ENCODE measurements around the gene MYL11.

MYL11 gene

DNA sequence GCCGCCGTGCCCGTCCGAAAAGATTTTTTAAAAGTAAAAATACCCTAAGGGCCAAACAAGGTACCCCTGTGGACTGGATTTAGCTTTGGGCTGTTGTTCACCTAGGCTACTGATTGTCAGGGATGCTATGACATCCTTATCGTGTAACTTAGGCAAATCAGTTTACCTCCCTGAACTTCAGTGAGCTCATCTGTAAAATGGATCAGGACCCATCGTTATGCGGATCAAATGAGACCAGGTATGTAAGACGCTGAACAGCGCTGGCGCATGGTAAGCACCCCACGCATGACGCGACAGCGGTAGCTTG, 32.1 kb downstream of the MYL11 start:
- peaks cover 13% of the 10 kb centered on the region for H3K36me3 ChIP-seq (ENCODE audit: insufficient read depth, low read length)
- H3K27me3 ChIP-seq (ENCODE audit: control insufficient read depth, insufficient read depth, low read length) = no peaks in the 10 kb centered on the region
- no peaks in the 10 kb centered on the region for H3K9me3 ChIP-seq (replicated peaks; ENCODE audit: low read length)
- peak overlapping the region; percentile 91 for H3K9ac ChIP-seq (ENCODE audit: low read depth, low read length)
- H3K4me2 ChIP-seq (ENCODE audit: low read length) = peak overlapping the region; percentile 83
- H3K4me3 ChIP-seq (ENCODE audit: low read length) = peak overlapping the region; percentile 80
- peaks cover 22% of the 10 kb centered on the region for H3K4me1 ChIP-seq (ENCODE audit: control insufficient read depth, insufficient read depth, low read length)

DNA sequence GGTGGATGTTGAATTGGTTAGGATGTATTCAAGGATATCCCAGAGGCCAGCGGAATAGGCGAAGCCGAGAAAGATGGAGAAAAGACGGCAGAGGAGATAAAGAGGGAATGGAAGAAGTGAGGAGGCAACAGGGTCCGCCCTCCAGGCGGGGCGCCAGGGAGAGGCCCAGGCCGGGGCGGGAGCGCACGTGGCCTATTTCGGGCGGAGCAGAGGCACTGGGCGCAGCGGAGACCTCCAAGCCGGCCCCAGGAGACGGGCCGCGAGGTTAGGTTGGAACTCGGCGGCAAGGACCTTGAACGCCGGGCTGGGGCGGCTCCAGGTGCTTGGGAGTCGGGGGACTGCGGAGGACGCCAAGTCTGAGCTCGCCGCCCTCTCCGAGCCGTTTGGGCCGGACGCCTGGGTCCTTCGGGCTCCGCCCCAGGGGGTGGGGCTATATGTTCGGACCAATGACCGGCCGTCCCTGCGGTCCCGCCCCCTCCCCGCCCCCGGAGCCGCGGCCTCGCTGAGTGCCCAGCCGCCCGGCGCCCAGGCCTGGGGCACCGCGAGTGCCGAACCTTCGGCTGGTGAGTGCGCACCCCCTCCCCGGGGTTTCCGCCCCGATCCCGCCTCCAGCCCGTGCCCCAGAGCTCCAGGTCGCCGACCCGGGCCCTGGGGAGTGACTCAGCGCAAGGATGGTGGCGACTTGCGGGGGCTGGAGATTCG, 32.7 kb downstream of the MYL11 start, which contains the start of gene ZNF771:
ZNF771 (plus strand) TSS at position 505 of the 702 bp plus-strand sequence. CDS start 448 bp downstream, outside the sequence.
- Histone ChIP-seq H3K4me3 (ENCODE audit: low read length) (peak within 1 kb of the TSS; percentile 80), H3K9me3 (replicated peaks; ENCODE audit: low read length) (no peaks in the 10 kb centered on the region), H3K36me3 (ENCODE audit: insufficient read depth, low read length) (peaks cover 18% of the 10 kb centered on the region), H3K4me2 (ENCODE audit: low read length) (peak within 1 kb of the TSS; percentile 83), H3K27me3 (ENCODE audit: control insufficient read depth, insufficient read depth, low read length) (no peaks in the 10 kb centered on the region), H3K4me1 (ENCODE audit: control insufficient read depth, insufficient read depth, low read length) (peaks cover 22% of the 10 kb centered on the region), H3K9ac (ENCODE audit: low read depth, low read length) (peak within 1 kb of the TSS; percentile 91)

DNA sequence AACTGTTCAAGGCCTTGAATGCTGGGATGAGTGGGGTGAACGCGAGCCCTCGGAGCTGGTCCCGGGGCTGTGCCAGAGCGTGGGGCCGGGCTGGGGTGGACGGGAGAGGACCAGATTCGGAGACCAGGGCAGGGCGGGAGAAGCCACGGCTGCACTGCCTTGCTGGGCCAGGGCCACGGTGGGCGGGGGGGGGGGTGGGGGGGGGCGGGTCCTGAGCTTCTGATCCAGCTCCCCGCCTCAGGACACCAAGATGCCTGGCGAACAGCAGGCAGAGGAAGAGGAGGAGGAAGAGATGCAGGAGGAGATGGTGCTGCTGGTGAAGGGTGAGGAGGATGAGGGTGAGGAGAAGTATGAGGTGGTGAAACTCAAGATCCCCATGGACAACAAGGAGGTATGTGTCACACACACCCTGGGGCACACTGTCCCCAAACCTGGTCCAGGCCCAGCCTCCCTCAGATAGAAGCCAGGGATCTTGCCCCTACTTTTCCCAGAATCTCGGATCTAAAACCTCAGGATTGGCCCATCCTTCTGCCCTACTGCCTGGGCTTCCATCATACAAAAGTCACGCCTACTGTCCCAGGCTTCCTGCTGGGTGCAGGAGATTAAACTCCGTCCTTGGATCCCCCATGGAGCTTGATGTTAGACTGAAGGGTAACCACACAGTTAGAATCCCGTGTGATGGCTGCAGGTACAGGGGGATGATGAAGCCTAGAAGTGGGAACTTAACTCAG, 33.4 kb downstream of the MYL11 start:
- Histone ChIP-seq H3K36me3 (ENCODE audit: insufficient read depth, low read length) (peaks cover 19% of the 10 kb centered on the region), H3K27me3 (ENCODE audit: control insufficient read depth, insufficient read depth, low read length) (no peaks in the 10 kb centered on the region), H3K9ac (ENCODE audit: low read depth, low read length) (peak overlapping the region; percentile 91), H3K9me3 (replicated peaks; ENCODE audit: low read length) (no peaks in the 10 kb centered on the region), H3K4me2 (ENCODE audit: low read length) (peak overlapping the region; percentile 83), H3K4me3 (ENCODE audit: low read length) (peak overlapping the region; percentile 80), H3K4me1 (ENCODE audit: control insufficient read depth, insufficient read depth, low read length) (peaks cover 22% of the 10 kb centered on the region)

DNA sequence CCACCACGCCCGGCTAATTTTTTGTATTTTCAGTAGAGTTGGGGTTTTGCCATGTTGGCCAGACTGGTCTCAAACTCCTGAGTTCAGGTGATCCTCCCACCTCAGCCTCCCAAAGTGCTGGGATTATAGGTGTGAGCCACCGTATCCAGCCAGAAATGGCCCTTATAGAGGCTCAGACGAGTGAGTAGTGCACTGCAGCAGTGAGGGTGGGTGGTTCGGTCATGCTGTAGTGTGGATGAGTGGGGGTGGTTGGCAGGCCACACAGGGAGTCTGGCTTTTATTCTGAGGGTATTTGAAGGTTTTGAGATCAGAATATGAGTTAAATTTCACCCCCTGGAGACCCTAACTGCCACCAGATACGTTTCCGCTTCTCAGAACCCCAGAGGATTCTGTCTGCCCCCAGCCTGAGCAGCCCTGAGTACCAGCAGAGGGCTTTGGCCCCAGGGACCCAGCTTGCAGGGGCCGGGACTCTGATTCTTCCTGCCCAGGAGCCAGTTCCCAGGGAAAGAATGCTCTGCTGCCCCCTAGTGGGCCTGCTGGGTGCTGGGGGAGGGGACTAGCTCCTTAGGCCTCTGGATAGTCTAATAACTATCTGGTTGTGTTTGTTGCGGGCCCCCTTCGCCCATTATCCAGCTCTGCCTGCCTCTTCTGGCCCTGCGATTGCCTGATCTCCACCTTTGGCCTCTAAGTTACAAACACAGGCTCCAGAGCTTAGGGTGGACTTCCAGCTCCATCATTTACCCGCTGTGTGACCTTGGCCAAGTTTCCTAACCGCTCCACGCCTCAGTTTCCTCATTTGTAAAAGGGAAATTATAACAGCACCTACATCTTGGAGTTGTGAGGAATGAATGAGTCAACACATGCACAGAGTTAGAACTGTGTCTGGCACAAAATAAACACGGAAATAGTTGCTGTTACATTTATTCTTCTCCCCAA, 34.8 kb downstream of the MYL11 start:
- Histone ChIP-seq H3K27me3 (ENCODE audit: control insufficient read depth, insufficient read depth, low read length) (no peaks in the 10 kb centered on the region), H3K4me3 (ENCODE audit: low read length) (peak overlapping the region; percentile 50), H3K36me3 (ENCODE audit: insufficient read depth, low read length) (peaks cover 27% of the 10 kb centered on the region), H3K4me2 (ENCODE audit: low read length) (peak overlapping the region; percentile 81), H3K9ac (ENCODE audit: low read depth, low read length) (peak overlapping the region; percentile 18), H3K4me1 (ENCODE audit: control insufficient read depth, insufficient read depth, low read length) (peaks cover 22% of the 10 kb centered on the region), H3K9me3 (replicated peaks; ENCODE audit: low read length) (no peaks in the 10 kb centered on the region)

DNA sequence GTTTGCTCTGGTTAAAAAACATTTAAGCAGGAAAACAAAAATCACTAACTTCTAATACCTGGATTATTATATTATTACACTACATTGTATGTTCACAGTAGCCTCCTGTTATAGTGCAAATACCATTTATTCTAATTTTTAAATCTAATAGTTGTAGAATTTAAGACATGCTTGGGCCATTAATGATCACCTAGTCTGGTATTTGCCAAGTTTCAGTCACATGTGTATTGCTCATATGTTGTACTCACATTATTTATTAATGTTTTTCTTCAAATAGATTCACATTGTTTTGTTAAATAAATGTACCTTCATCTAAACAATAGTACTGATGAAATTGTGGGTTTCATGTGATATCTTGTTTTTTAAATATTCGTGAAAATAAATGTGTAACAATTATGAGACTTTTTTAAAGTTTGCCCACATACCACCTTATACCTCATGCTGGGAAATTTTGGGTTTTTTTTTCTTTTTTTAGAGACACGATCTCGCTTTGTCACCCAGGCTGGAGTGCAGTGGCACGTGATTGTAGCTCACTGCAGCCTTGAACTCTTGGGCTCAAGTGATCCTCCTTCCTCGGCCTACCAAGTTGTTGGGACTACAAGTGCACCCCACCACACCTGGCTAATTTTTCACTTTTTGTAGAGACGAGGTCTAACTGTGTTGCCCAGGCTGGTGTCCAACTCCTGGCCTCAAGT, 38.7 kb downstream of the MYL11 start:
- H3K36me3 ChIP-seq (ENCODE audit: insufficient read depth, low read length) = peaks cover 34% of the 10 kb centered on the region
- no peak overlapping the region for H3K9ac ChIP-seq (ENCODE audit: low read depth, low read length)
- no peaks in the 10 kb centered on the region for H3K9me3 ChIP-seq (replicated peaks; ENCODE audit: low read length)
- H3K4me1 ChIP-seq (ENCODE audit: control insufficient read depth, insufficient read depth, low read length) = peaks cover 21% of the 10 kb centered on the region
- no peak overlapping the region for H3K4me2 ChIP-seq (ENCODE audit: low read length)
- H3K27me3 ChIP-seq (ENCODE audit: control insufficient read depth, insufficient read depth, low read length) = no peaks in the 10 kb centered on the region
- H3K4me3 ChIP-seq (ENCODE audit: low read length) = no peak overlapping the region

DNA sequence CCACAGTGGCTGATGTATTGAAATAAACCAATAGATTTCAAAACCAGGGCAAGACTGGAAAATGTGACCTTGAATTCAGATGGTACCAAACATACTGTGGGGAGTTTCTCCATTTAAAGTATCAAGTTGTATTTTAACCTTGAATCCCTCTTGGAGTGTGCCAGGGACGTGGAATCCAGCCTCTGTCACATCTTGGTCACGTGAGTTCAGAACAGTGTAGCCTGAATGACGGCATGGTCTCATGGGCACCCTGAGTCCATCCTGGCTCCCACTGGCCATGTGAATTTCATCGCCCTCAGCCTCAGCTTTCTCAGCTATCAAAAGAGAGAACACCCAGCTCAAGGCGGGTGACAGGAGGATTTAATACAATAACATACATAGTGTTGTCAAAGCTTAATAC, 39.6 kb downstream of the MYL11 start:
- H3K4me1 ChIP-seq (ENCODE audit: control insufficient read depth, insufficient read depth, low read length) = peaks cover 15% of the 10 kb centered on the region
- H3K4me2 ChIP-seq (ENCODE audit: low read length) = no peak overlapping the region
- H3K27me3 ChIP-seq (ENCODE audit: control insufficient read depth, insufficient read depth, low read length) = no peaks in the 10 kb centered on the region
- peaks cover 34% of the 10 kb centered on the region for H3K36me3 ChIP-seq (ENCODE audit: insufficient read depth, low read length)
- no peak overlapping the region for H3K9ac ChIP-seq (ENCODE audit: low read depth, low read length)
- H3K4me3 ChIP-seq (ENCODE audit: low read length) = no peak overlapping the region
- H3K9me3 ChIP-seq (replicated peaks; ENCODE audit: low read length) = no peaks in the 10 kb centered on the region

DNA sequence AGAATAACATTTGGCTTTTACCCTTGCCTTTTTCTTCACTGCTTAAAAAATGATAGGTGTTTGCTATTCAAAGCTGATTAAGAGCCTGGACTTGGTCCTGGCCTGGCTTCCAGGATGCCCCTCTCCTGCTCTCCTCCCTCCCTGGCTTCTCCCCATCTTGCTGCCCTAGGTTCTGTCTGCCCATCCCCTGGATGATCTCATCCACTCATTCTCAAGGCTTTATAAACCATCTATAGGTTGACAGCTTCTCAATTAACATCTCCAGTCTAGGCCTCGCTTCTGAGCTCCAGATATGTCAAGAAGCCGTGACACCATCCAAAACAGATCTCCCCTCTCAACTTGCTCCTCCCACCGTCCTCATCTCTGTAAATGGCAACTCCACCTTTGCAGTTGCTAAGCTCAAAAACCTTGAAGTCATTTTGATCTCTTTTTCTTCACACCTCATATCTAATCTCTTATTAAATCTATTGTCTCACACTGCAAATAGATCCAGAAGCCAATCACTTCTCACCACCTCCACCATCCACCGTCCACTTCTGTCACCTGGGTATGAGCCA, 41.5 kb downstream of the MYL11 start:
- H3K9me3 ChIP-seq (replicated peaks; ENCODE audit: low read length) = no peaks in the 10 kb centered on the region
- peaks cover 27% of the 10 kb centered on the region for H3K36me3 ChIP-seq (ENCODE audit: insufficient read depth, low read length)
- no peak overlapping the region for H3K9ac ChIP-seq (ENCODE audit: low read depth, low read length)
- H3K4me2 ChIP-seq (ENCODE audit: low read length) = no peak overlapping the region
- H3K27me3 ChIP-seq (ENCODE audit: control insufficient read depth, insufficient read depth, low read length) = no peaks in the 10 kb centered on the region
- no peak overlapping the region for H3K4me3 ChIP-seq (ENCODE audit: low read length)
- peaks cover 8% of the 10 kb centered on the region for H3K4me1 ChIP-seq (ENCODE audit: control insufficient read depth, insufficient read depth, low read length)

DNA sequence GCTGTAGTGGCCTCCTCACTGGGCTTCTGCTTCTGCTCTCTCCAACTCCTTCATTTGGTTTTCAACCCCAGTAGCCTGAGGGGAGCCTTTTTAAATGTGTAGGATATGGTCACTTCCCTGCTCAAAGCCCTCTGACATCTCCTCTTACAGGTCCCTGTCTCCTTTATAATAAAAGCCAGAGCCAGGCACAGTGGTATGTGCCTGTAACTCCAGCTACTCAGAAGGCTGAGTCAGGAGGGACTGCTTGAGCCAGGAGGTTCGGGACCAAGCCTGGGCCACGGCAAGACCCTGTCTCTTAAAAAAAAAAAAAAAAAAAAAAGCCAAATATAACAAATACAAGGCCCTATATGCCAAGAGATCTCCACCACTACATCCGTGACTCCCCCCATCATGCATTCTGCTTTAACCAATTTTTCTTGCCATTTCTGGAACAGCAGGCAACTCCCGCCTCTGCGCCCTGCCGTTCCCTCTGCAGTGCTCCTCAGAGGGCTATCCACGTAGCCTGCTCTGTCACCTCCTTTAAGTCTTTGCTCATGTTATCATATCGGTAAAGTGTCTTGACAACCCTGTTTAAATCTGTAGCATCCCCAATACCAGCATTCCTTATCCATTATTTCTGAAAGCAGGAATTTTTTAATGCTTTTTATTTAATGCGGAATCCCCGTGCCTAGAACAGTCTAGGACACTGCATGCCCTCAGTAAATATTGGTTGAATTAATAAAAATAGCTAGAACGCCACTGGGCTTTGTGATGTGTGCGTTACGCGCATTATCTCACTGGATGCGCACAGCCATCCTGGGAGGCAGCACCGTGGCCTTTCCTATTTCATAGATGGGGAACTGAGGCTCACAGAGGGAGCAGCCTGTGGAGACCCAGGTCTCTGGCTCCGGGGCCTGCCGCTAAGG, 42.3 kb downstream of the MYL11 start:
- H3K9ac ChIP-seq (ENCODE audit: low read depth, low read length) = peak overlapping the region; percentile 69
- H3K9me3 ChIP-seq (replicated peaks; ENCODE audit: low read length) = no peaks in the 10 kb centered on the region
- no peaks in the 10 kb centered on the region for H3K27me3 ChIP-seq (ENCODE audit: control insufficient read depth, insufficient read depth, low read length)
- H3K4me1 ChIP-seq (ENCODE audit: control insufficient read depth, insufficient read depth, low read length) = peaks cover 8% of the 10 kb centered on the region
- peak overlapping the region; percentile 99 for H3K4me2 ChIP-seq (ENCODE audit: low read length)
- H3K4me3 ChIP-seq (ENCODE audit: low read length) = peak overlapping the region; percentile 84
- H3K36me3 ChIP-seq (ENCODE audit: insufficient read depth, low read length) = peaks cover 20% of the 10 kb centered on the region

DNA sequence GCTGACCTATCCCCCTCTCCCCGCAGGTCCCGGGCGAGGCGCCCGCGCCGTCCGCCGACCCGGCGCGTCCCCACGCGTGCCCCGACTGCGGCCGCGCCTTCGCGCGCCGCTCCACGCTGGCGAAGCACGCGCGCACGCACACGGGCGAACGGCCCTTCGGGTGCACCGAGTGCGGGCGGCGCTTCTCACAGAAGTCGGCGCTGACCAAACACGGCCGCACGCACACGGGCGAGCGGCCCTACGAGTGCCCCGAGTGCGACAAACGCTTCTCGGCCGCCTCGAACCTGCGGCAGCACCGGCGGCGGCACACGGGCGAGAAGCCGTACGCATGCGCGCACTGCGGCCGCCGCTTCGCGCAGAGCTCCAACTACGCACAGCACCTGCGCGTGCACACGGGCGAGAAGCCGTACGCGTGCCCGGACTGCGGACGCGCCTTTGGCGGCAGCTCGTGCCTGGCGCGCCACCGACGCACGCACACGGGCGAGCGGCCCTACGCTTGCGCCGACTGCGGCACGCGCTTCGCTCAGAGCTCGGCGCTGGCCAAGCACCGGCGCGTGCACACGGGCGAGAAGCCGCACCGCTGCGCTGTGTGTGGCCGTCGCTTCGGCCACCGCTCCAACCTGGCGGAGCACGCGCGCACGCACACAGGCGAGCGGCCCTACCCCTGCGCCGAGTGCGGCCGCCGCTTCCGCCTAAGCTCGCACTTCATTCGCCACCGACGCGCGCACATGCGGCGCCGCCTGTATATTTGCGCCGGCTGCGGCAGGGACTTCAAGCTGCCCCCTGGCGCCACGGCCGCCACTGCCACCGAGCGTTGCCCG, 43.1 kb downstream of the MYL11 start:
- H3K9me3 ChIP-seq (replicated peaks; ENCODE audit: low read length) = no peaks in the 10 kb centered on the region
- no peaks in the 10 kb centered on the region for H3K27me3 ChIP-seq (ENCODE audit: control insufficient read depth, insufficient read depth, low read length)

More for the DNA sequence above, 43.1 kb downstream of the MYL11 start:
- Histone ChIP-seq H3K4me3 (ENCODE audit: low read length) (peak overlapping the region; percentile 84), H3K36me3 (ENCODE audit: insufficient read depth, low read length) (peaks cover 15% of the 10 kb centered on the region), H3K4me2 (ENCODE audit: low read length) (peak overlapping the region; percentile 99), H3K9ac (ENCODE audit: low read depth, low read length) (peak overlapping the region; percentile 69), H3K4me1 (ENCODE audit: control insufficient read depth, insufficient read depth, low read length) (peaks cover 8% of the 10 kb centered on the region)
